ENCODE results near the gene NIT1.

The NIT1 gene

DNA sequence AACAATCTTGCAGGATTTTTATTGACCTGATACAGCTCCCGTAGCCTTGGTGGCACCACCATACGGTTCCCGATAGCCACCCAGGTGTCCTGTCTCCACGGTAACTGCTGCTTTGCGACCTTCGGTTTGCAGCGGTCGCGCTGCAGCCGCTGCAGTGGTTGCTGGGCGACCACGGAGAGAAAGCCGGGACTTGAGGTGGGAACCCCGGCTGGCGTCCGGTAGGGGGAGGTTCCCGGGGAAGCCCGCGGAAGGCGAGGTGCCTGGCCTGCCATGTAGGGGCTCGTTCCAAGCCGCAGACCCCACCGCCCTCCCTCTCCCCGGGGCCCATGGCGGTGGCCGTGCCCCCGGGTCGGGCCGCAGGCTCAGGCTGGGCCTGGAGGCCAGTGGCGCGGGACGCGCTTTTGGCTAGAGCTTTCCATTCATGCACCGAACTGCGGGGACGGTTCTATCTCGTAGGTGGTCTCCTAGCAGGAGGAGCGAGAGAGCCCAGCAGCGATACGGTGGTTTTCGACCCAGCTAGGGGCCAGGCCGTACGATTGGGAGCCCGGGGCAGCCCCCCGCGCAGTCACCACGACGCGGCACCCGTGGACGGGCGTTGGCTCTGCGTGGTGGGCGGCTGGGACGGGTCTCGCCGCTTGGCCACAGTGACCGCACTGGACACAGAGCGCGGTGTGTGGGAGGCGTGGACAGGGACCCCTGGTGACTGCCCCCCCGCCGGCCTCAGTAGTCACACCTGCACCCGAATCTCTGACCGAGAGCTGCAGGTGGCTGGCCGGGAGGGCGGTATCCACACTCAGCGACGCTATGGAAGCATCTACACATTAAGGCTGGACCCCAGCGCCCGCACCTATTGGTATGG lies 19.5 kb upstream of the NIT1 start, which contains the start of gene KLHDC9:
Gene KLHDC9 (plus strand): TSS at position 152 of the 859 bp plus-strand sequence. CDS start 175 bp downstream, at position 327.
- DNase-seq (ENCODE audit: low read depth): peak; percentile 79
- peak within 1 kb of the TSS; percentile 67 for H3K4me3 ChIP-seq (replicated peaks; ENCODE audit: low read depth, low read length)
- TF ChIP-seq, protein P1, sequence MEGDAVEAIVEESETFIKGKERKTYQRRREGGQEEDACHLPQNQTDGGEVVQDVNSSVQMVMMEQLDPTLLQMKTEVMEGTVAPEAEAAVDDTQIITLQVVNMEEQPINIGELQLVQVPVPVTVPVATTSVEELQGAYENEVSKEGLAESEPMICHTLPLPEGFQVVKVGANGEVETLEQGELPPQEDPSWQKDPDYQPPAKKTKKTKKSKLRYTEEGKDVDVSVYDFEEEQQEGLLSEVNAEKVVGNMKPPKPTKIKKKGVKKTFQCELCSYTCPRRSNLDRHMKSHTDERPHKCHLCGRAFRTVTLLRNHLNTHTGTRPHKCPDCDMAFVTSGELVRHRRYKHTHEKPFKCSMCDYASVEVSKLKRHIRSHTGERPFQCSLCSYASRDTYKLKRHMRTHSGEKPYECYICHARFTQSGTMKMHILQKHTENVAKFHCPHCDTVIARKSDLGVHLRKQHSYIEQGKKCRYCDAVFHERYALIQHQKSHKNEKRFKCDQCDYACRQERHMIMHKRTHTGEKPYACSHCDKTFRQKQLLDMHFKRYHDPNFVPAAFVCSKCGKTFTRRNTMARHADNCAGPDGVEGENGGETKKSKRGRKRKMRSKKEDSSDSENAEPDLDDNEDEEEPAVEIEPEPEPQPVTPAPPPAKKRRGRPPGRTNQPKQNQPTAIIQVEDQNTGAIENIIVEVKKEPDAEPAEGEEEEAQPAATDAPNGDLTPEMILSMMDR (IDR thresholded peaks at IDR 0.05; ENCODE audit: low read length, missing control alignments): no peak

DNA sequence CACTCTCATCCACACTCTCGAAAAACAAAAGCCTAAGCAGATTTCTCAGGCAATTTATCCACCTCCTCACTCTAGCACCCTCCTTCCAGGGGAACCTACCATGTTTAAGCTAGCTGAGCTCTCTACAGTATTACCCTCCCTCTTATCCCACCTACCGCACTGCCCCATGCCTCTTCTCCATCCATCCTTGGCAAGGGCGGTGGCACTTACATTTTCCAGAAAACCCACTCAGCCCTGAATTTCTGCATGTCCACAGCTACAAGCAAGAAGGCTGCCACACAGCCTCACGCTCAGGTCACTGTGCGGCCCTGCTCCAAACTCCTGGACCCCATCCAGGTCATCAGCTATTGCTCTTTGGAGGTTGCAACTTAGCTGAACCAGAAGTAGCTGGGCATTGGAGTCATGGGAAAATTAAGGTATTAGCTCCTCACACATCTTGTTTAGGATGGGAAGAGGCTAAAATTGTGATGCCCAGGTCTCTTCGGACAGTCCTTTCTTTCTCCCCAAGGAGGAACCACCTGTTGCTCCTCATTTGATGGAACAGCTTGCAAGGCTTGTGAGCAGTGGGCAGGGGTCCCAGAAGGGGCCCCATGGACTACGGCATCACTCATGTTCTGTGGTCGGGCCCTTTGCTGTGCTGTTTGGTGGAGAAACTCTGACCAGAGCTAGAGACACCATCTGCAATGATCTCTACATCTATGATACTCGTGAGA lies 18.7 kb upstream of the NIT1 start:
- DNase-seq (ENCODE audit: low read depth): no peak
- H3K4me3 ChIP-seq (replicated peaks; ENCODE audit: low read depth, low read length): peak overlapping the region; percentile 67
- TF ChIP-seq, protein P1 (IDR thresholded peaks at IDR 0.05; ENCODE audit: low read length, missing control alignments): no peak

- H3K4me3 ChIP-seq (replicated peaks; ENCODE audit: low read depth, low read length): no peak overlapping the region
- DNase-seq (ENCODE audit: low read depth): no peak
- TF ChIP-seq, protein P1 (IDR thresholded peaks at IDR 0.05; ENCODE audit: low read length, missing control alignments): no peak
Measured at GRCh38 chr1:161100556-161100955, 17.3 kb upstream of the NIT1 start.

DNA sequence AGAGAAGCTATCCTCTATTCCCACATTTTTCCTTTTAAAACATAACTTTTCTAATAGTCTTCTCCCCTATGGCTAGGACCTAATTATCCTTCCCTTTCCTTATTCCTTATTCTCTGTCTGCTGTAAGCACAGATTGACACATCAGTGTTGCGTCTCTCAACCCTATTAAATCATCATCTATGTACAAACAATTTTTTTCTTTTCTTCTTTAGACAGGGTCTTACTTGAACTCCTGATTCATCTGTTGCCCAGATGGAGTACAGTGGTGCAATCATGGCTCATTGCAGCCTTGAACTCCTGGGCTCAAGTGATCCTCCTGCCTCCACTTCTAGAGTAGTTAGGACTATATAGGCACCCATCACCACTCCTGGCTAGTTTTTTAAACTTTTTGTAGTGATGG lies 11.5 kb upstream of the NIT1 start:
- TF ChIP-seq, protein P1 (IDR thresholded peaks at IDR 0.05; ENCODE audit: low read length, missing control alignments): no peak
- no peak for DNase-seq (ENCODE audit: low read depth)
- no peak overlapping the region for H3K4me3 ChIP-seq (replicated peaks; ENCODE audit: low read depth, low read length)

- DNase-seq (ENCODE audit: low read depth): no peak
- TF ChIP-seq, protein P1 (IDR thresholded peaks at IDR 0.05; ENCODE audit: low read length, missing control alignments): no peak
- no peak overlapping the region for H3K4me3 ChIP-seq (replicated peaks; ENCODE audit: low read depth, low read length)
Measured at GRCh38 chr1:161111117-161111516, 6.8 kb upstream of the NIT1 start.

DNA sequence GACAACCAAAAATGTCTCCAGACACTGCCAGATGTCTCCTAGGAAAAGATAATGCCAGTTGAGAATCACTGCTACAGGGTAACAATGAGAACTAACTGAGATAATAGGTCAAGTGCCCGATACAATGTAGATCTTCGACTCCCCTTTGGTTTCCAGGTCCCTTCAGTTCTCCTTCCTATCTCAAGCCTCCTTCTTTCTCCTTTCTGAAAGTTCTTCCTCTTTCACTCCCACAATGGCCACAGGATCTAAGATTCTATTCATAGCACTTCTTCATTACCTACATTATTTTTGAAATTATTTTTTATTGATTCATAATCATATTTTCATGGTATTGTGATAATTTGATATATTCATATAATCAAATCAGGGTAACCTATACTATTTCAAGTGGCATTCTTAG lies 6.4 kb upstream of the NIT1 start:
- TF ChIP-seq, protein P1 (IDR thresholded peaks at IDR 0.05; ENCODE audit: low read length, missing control alignments): no peak
- no peak for DNase-seq (ENCODE audit: low read depth)
- no peak overlapping the region for H3K4me3 ChIP-seq (replicated peaks; ENCODE audit: low read depth, low read length)
